Keratinocyte (primary cell): Measurements from ENCODE around the gene KIAA1210. TPM values are rescaled to one million over a fixed set of nuclear protein-coding genes. Genes with fewer than 3 reads are reported as not detected.

Experiments
- DNase-seq: peaks from one replicate; pipeline ENCODE4 v3.0.0-alpha.2; 2011; ENCODE audit warnings: low read depth, missing footprints, low spot score
- FAIRE-seq: peaks from 2 replicates; lab custom pipeline; 2011; peaks lifted over from hg19 to GRCh38; lab: Jason Lieb, UNC
- H2AFZ ChIP-seq: 2 replicates; pipeline ENCODE4 v1.6.0; 2012; ENCODE audit warnings: low read length, control low read depth, inconsistent platforms; ENCODE audit not compliant: control insufficient read depth
- H3K27ac ChIP-seq: 2 replicates; pipeline ENCODE4 v1.5.1; 2011; ENCODE audit warnings: low read length; ENCODE audit not compliant: control insufficient read depth, insufficient read depth
- H3K27me3 ChIP-seq: 3 replicates; pipeline ENCODE4 v1.6.0; 2011; ENCODE audit warnings: low read length; ENCODE audit not compliant: control insufficient read depth, insufficient read depth; ENCODE audit errors: extremely low read depth
- H3K36me3 ChIP-seq, 2 experiments: 2 replicates in 1 of 2; 3 replicates in 1 of 2; pipeline ENCODE4 v1.5.1; 2011; ENCODE audit warnings: low read length in 2 of 2, mild to moderate bottlenecking in 1 of 2; ENCODE audit not compliant: control insufficient read depth in 2 of 2, insufficient read depth in 2 of 2; ENCODE audit errors: extremely low read depth in 1 of 2
- H3K4me1 ChIP-seq: 3 replicates; pipeline ENCODE4 v1.5.1; 2011; ENCODE audit warnings: low read length; ENCODE audit not compliant: control insufficient read depth, insufficient read depth; ENCODE audit errors: extremely low read depth
- H3K4me2 ChIP-seq: 3 replicates; pipeline ENCODE4 v1.6.0; 2011; ENCODE audit warnings: low read depth, low read length; ENCODE audit not compliant: control insufficient read depth, insufficient read depth; ENCODE audit errors: extremely low read depth
- H3K4me3 ChIP-seq, 3 experiments: fragments of 200-600 bp in 1 of 3; sonication (generic) in 1 of 3; 2 replicates in 2 of 3; 3 replicates in 1 of 3; pipeline ENCODE4 v1.5.1; 2011 to 2016; ENCODE audit warnings: low read length in 3 of 3, mild to moderate bottlenecking in 3 of 3, control low read depth in 2 of 3, inconsistent platforms in 1 of 3, low read depth in 1 of 3, mixed read lengths in 1 of 3, mixed run types in 1 of 3, moderate library complexity in 1 of 3; ENCODE audit not compliant: control insufficient read depth in 2 of 3, insufficient read depth in 2 of 3; ENCODE audit errors: extremely low read depth in 1 of 3
- H3K79me2 ChIP-seq: 2 replicates; pipeline ENCODE4 v1.6.0; 2012; ENCODE audit warnings: low read length; ENCODE audit not compliant: control insufficient read depth, insufficient read depth
- H3K9ac ChIP-seq: 3 replicates; pipeline ENCODE4 v1.6.0; 2011; ENCODE audit warnings: low read length; ENCODE audit not compliant: control insufficient read depth, insufficient read depth; ENCODE audit errors: extremely low read depth
- H3K9me1 ChIP-seq: 3 replicates; pipeline ENCODE4 v1.6.0; 2011; ENCODE audit warnings: low read length; ENCODE audit not compliant: control insufficient read depth, insufficient read depth; ENCODE audit errors: extremely low read depth
- H3K9me3 ChIP-seq: 2 replicates; pipeline ENCODE4 v1.5.1; 2012; ENCODE audit warnings: low read depth, low read length; ENCODE audit not compliant: control insufficient read depth
- H4K20me1 ChIP-seq: 3 replicates; pipeline ENCODE4 v1.6.0; 2011; ENCODE audit warnings: low read length; ENCODE audit not compliant: control insufficient read depth, insufficient read depth; ENCODE audit errors: extremely low read depth
- EZH2 ChIP-seq: IDR thresholded peaks from one replicate; pipeline ENCODE4 v1.6.1; 2012; ENCODE audit warnings: inconsistent platforms, mild to moderate bottlenecking, low read length, moderate library complexity
- dilution Hi-C: fragments of 300-500 bp; cut with MboI; formaldehyde crosslinking; loops from one replicate; pipeline ENCODE4 v1.7.0; 2020; ENCODE audit warnings: low sequenced_read_pairs; ENCODE audit not compliant: extremely low pct_ligation_motif_present
- polyA plus RNA-seq, 5 experiments: library from polyadenylated mRNA; depleted of rRNA in 3 of 5; stranded (reverse) in 3 of 5; stranded (forward) in 1 of 5; unstranded in 1 of 5; fragments of >200 nt; gene quantifications; 1 replicate in 1 of 5; 2 replicates in 3 of 5; 3 replicates in 1 of 5; pipeline versions ENCODE4 v1.2.1 to v1.2.3, GENCODE V29; 2011 to 2012; ENCODE audit warnings: missing spikeins in 2 of 5, low read depth in 1 of 5, low replicate concordance in 1 of 5
- TF ChIP-seq, protein P1 (sequence below), 3 experiments: IDR thresholded peaks in 1 of 3; conservative IDR thresholded peaks in 1 of 3; optimal IDR thresholded peaks in 1 of 3; 2 replicates in 2 of 3; 3 replicates in 1 of 3; pipeline versions ENCODE3 to v1.5.1; 2011; ENCODE audit warnings: low read length in 3 of 3, mild to moderate bottlenecking in 3 of 3, moderate library complexity in 2 of 3, control low read depth in 1 of 3, inconsistent platforms in 1 of 3; ENCODE audit not compliant: insufficient read depth in 2 of 3; ENCODE audit errors: extremely low read depth in 1 of 3

The KIAA1210 gene
- polyA plus RNA-seq, 1 donor (not counting 4 experiments of a cell fraction or from before 2014, with no cell fraction given), result not detected

GRCh38 chrX:119063428-119063827 lies 64.2 kb downstream of the KIAA1210 start:
- no peaks in the 10 kb centered on the region for H3K79me2 ChIP-seq
- FAIRE-seq, result no peak

GRCh38 chrX:119062750-119063374 lies 64.8 kb downstream of the KIAA1210 start:
- H3K9me1 ChIP-seq, result no peaks in the 10 kb centered on the region
- H3K36me3 ChIP-seq, result no peaks in the 10 kb centered on the region

More at GRCh38 chrX:119063428-119063827, 64.2 kb downstream of the KIAA1210 start:
- H3K36me3 ChIP-seq, result no peaks in the 10 kb centered on the region
- no peaks in the 10 kb centered on the region for H4K20me1 ChIP-seq
- H3K4me2 ChIP-seq, result no peak overlapping the region
- no peaks in the 10 kb centered on the region for H3K27me3 ChIP-seq
- H2AFZ ChIP-seq, result no peak overlapping the region
- H3K4me1 ChIP-seq, result no peaks in the 10 kb centered on the region
- TF ChIP-seq, protein P1, sequence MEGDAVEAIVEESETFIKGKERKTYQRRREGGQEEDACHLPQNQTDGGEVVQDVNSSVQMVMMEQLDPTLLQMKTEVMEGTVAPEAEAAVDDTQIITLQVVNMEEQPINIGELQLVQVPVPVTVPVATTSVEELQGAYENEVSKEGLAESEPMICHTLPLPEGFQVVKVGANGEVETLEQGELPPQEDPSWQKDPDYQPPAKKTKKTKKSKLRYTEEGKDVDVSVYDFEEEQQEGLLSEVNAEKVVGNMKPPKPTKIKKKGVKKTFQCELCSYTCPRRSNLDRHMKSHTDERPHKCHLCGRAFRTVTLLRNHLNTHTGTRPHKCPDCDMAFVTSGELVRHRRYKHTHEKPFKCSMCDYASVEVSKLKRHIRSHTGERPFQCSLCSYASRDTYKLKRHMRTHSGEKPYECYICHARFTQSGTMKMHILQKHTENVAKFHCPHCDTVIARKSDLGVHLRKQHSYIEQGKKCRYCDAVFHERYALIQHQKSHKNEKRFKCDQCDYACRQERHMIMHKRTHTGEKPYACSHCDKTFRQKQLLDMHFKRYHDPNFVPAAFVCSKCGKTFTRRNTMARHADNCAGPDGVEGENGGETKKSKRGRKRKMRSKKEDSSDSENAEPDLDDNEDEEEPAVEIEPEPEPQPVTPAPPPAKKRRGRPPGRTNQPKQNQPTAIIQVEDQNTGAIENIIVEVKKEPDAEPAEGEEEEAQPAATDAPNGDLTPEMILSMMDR (optimal IDR thresholded peaks at IDR 0.05 in 1 of 3, IDR thresholded peaks at IDR 0.05 in 1 of 3, conservative IDR thresholded peaks at IDR 0.05 in 1 of 3; ENCODE audit: extremely low read depth in 1 of 3, insufficient read depth in 2 of 3, low read length in 3 of 3), result no peak
- no peak for TF ChIP-seq EZH2
- DNase-seq, result no peak
- no peak overlapping the region for H3K4me3 ChIP-seq
- no peaks in the 10 kb centered on the region for H3K9me1 ChIP-seq
- H3K27ac ChIP-seq, result no peak overlapping the region
- H3K9ac ChIP-seq, result no peak overlapping the region
- no peaks in the 10 kb centered on the region for H3K9me3 ChIP-seq
- dilution Hi-C loops, result no loop called here

More at GRCh38 chrX:119062750-119063374, 64.8 kb downstream of the KIAA1210 start:
- no peak for TF ChIP-seq EZH2
- TF ChIP-seq, protein P1 (optimal IDR thresholded peaks at IDR 0.05 in 1 of 3, IDR thresholded peaks at IDR 0.05 in 1 of 3, conservative IDR thresholded peaks at IDR 0.05 in 1 of 3; ENCODE audit: extremely low read depth in 1 of 3, insufficient read depth in 2 of 3, low read length in 3 of 3), result no peak
- Histone ChIP-seq H3K4me3 (no peak overlapping the region), H3K9ac (no peak overlapping the region), H2AFZ (no peak overlapping the region), H3K27ac (no peak overlapping the region), H3K9me3 (no peaks in the 10 kb centered on the region), H3K4me2 (no peak overlapping the region), H3K79me2 (no peaks in the 10 kb centered on the region), H3K27me3 (no peaks in the 10 kb centered on the region), H3K4me1 (no peaks in the 10 kb centered on the region), H4K20me1 (no peaks in the 10 kb centered on the region)
- FAIRE-seq (no peak), DNase-seq (no peak)
- dilution Hi-C loops, result no loop called here
